OCI-LY1 (cell line): ENCODE results near the gene DNAAF3.

Experiments
- CTCF ChIP-seq: fragments of 200-600 bp; sonication (generic), shearing (Covaris generic); IDR thresholded peaks from 2 replicates; pipeline ENCODE4 v1.5.1; 2017; ENCODE audit warnings: mild to moderate bottlenecking, antibody characterized with exemption, low read length, moderate library complexity, mixed read lengths
- EZH2 ChIP-seq: fragments of 200-600 bp; sonication (generic), shearing (Covaris generic); IDR thresholded peaks from 2 replicates; pipeline ENCODE4 v1.8.0; 2017; ENCODE audit warnings: borderline replicate concordance, mixed run types, mild to moderate bottlenecking, antibody characterized with exemption, low read length, moderate library complexity, mixed read lengths

GRCh38 chr19:55181740-55182139 is 15.3 kb upstream of the DNAAF3 start:
- TF ChIP-seq CTCF (no peak), EZH2 (no peak)
